Thyroid gland (tissue), 4 donors: ENCODE data around the gene KRTAP23-1.

ENCODE experiments used
- POLR2A ChIP-seq, 2 donors: fragments of 450-650 bp; IDR thresholded peaks; one replicate each; pipeline ENCODE4 v1.6.1; 2017; ENCODE audit warnings: antibody characterized with exemption in 2 of 2, mild to moderate bottlenecking in 2 of 2, moderate library complexity in 1 of 2
- TF ChIP-seq, protein P1 (sequence below), 6 experiments: fragments of 200-600 bp in 3 of 6; fragments of 450-650 bp in 3 of 6; sonication (generic) in 3 of 6; IDR thresholded peaks; one replicate each; pipeline ENCODE4 v1.5.1; 2016 to 2019; ENCODE audit warnings: antibody characterized with exemption in 6 of 6, mild to moderate bottlenecking in 2 of 6, inconsistent platforms in 1 of 6, moderate library complexity in 1 of 6

DNA sequence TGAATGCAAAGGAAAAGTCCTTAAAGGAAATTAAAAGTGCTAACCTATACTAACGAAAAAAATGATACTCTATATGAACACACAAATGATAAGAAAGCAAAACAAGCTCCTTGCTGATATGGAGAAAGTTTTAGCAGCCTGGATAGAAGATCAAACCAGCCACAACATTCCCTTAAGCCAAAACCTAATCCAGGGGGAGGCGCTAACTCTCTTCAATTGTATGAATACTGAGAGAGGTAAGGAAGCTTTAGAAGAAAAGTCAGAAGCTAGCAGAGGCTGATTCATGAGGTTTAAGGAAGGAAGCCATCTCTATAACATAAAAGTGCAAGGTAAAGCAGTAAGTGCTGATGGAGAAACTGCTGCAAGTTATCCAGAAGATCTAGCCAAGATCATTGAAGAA is 3.4 kb downstream of the KRTAP23-1 start:
- TF ChIP-seq, protein P1, sequence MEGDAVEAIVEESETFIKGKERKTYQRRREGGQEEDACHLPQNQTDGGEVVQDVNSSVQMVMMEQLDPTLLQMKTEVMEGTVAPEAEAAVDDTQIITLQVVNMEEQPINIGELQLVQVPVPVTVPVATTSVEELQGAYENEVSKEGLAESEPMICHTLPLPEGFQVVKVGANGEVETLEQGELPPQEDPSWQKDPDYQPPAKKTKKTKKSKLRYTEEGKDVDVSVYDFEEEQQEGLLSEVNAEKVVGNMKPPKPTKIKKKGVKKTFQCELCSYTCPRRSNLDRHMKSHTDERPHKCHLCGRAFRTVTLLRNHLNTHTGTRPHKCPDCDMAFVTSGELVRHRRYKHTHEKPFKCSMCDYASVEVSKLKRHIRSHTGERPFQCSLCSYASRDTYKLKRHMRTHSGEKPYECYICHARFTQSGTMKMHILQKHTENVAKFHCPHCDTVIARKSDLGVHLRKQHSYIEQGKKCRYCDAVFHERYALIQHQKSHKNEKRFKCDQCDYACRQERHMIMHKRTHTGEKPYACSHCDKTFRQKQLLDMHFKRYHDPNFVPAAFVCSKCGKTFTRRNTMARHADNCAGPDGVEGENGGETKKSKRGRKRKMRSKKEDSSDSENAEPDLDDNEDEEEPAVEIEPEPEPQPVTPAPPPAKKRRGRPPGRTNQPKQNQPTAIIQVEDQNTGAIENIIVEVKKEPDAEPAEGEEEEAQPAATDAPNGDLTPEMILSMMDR (IDR thresholded peaks at IDR 0.05): no peak
- no peak for TF ChIP-seq POLR2A (IDR thresholded peaks at IDR 0.05)
